Amygdala (tissue), 56 donors: Measurements from ENCODE around the gene HLF.

Source experiments
- DNase-seq, 56 donors: peaks; one replicate each; lab custom pipeline; 2025; lab: John Stamatoyannopoulos, UW

The HLF gene

GRCh38 chr17:55288356-55289105 is 23.8 kb downstream of the HLF start:
- no peak for DNase-seq

GRCh38 chr17:55289106-55289446 is 24.3 kb downstream of the HLF start:
- no peak for DNase-seq

GRCh38 chr17:55289978-55290377 is 25.2 kb downstream of the HLF start:
- DNase-seq: no peak

- DNase-seq: no peak
Observed at GRCh38 chr17:55290492-55291113, 25.8 kb downstream of the HLF start.

- no peak for DNase-seq
Observed at GRCh38 chr17:55291114-55291507, 26.4 kb downstream of the HLF start.

GRCh38 chr17:55292094-55292493 is 27.3 kb downstream of the HLF start:
- DNase-seq: no peak

- no peak for DNase-seq
Observed at GRCh38 chr17:55294042-55294751, 29.4 kb downstream of the HLF start.

GRCh38 chr17:55295411-55296170 is 30.8 kb downstream of the HLF start:
- peak in 20 of 56 donors; percentile 5 to 64 (median 12) for DNase-seq

GRCh38 chr17:55296171-55296695 is 31.5 kb downstream of the HLF start:
- DNase-seq: no peak

- DNase-seq: no peak
Observed at GRCh38 chr17:55296699-55297098, 31.9 kb downstream of the HLF start.

- no peak for DNase-seq
Observed at GRCh38 chr17:55298111-55298730, 33.5 kb downstream of the HLF start.

- DNase-seq: no peak
Observed at GRCh38 chr17:55299162-55299838, 34.5 kb downstream of the HLF start.

GRCh38 chr17:55299890-55300289 is 35.1 kb downstream of the HLF start:
- no peak for DNase-seq

GRCh38 chr17:55300479-55301290 is 35.9 kb downstream of the HLF start:
- no peak for DNase-seq

- no peak for DNase-seq
Observed at GRCh38 chr17:55301521-55302406, 37.0 kb downstream of the HLF start.

GRCh38 chr17:55302407-55302787 is 37.6 kb downstream of the HLF start:
- DNase-seq: no peak

- DNase-seq: no peak
Observed at GRCh38 chr17:55303008-55303493, 38.3 kb downstream of the HLF start.

- DNase-seq: no peak
Observed at GRCh38 chr17:55303701-55304145, 39.0 kb downstream of the HLF start.
